Measurements from ENCODE around the gene ANKRD60. TPM values are rescaled to one million over a fixed set of nuclear protein-coding genes. Genes with fewer than 3 reads are reported as not detected.

ANKRD60 gene
- polyA plus RNA-seq, 1 experiment, result not detected

- no peaks in the 10 kb centered on the region; the same call in 1 of the 2 replicates for H3K9me3 ChIP-seq (ENCODE audit: control insufficient read depth, insufficient read depth, low read length)
- TF ChIP-seq, protein P1, sequence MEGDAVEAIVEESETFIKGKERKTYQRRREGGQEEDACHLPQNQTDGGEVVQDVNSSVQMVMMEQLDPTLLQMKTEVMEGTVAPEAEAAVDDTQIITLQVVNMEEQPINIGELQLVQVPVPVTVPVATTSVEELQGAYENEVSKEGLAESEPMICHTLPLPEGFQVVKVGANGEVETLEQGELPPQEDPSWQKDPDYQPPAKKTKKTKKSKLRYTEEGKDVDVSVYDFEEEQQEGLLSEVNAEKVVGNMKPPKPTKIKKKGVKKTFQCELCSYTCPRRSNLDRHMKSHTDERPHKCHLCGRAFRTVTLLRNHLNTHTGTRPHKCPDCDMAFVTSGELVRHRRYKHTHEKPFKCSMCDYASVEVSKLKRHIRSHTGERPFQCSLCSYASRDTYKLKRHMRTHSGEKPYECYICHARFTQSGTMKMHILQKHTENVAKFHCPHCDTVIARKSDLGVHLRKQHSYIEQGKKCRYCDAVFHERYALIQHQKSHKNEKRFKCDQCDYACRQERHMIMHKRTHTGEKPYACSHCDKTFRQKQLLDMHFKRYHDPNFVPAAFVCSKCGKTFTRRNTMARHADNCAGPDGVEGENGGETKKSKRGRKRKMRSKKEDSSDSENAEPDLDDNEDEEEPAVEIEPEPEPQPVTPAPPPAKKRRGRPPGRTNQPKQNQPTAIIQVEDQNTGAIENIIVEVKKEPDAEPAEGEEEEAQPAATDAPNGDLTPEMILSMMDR (IDR thresholded peaks at IDR 0.05; ENCODE audit: low read depth, low read length), result no peak
- POLR2A ChIA-PET, result no interaction called here
- no peak overlapping the region for H3K27ac ChIP-seq (ENCODE audit: low read depth, low read length)
- CTCF ChIA-PET, result interaction anchor here (0.6 to 6.7 kb wide), 24 partner anchors 9 to 706 kb away, joined by 3 to 66 read pairs (median 4); no protein-coding TSS in a partner anchor
- no peak for DNase-seq (ENCODE audit: low read depth, low spot score)
- peaks cover 7% of the 10 kb centered on the region for H3K27me3 ChIP-seq (ENCODE audit: control insufficient read depth, insufficient read depth, low read length)
- no peak overlapping the region for H3K4me3 ChIP-seq (ENCODE audit: low read depth, low read length)
Measured at GRCh38 chr20:58208944-58209343, 19.5 kb downstream of the ANKRD60 start.

- Histone ChIP-seq H3K9me3 (ENCODE audit: control insufficient read depth, insufficient read depth, low read length) (no peaks in the 10 kb centered on the region; the same call in 1 of the 2 replicates), H3K27ac (ENCODE audit: low read depth, low read length) (no peak overlapping the region), H3K4me3 (ENCODE audit: low read depth, low read length) (no peak overlapping the region), H3K27me3 (ENCODE audit: control insufficient read depth, insufficient read depth, low read length) (no peaks in the 10 kb centered on the region)
- no peak for DNase-seq (ENCODE audit: low read depth, low spot score)
- ChIA-PET POLR2A (no interaction called here), CTCF (interaction anchor here (6.7 kb wide), 1 partner anchor 608 kb away, joined by 66 read pairs; no protein-coding TSS in a partner anchor)
- TF ChIP-seq, protein P1 (IDR thresholded peaks at IDR 0.05; ENCODE audit: low read depth, low read length), result no peak
Measured at GRCh38 chr20:58205850-58206249, 22.6 kb downstream of the ANKRD60 start.

DNA sequence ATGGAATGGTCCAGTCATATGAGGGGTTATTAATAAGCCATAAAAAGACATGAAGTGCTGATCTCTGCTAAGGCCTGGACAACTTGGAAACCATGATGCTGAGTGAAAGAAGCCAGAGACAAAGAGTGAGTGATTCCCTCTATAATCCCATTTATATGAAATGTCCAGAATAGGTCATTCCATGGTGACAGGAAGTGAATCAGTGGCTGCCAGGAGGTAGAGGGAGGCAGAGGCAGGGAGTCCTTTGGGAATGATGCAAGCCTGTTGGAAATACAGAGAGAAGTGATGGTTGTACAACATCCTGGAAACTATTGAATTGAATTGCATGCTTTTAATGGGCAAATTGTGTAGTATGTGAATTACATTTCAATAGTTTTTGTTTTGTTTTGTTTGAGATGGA is 26.4 kb downstream of the ANKRD60 start:
- TF ChIP-seq, protein P1 (IDR thresholded peaks at IDR 0.05; ENCODE audit: low read depth, low read length), result no peak
- Histone ChIP-seq H3K27me3 (ENCODE audit: control insufficient read depth, insufficient read depth, low read length) (peaks cover 2% of the 10 kb centered on the region), H3K27ac (ENCODE audit: low read depth, low read length) (no peak overlapping the region), H3K4me3 (ENCODE audit: low read depth, low read length) (no peak overlapping the region), H3K9me3 (ENCODE audit: control insufficient read depth, insufficient read depth, low read length) (peaks cover under 1% of the 10 kb centered on the region; the same call in 1 of the 2 replicates)
- no peak for DNase-seq (ENCODE audit: low read depth, low spot score)
- POLR2A ChIA-PET, result no interaction called here
- CTCF ChIA-PET, result interaction anchor here (2.1 kb wide), 1 partner anchor 10 kb away, joined by 7 read pairs; no protein-coding TSS in a partner anchor

DNA sequence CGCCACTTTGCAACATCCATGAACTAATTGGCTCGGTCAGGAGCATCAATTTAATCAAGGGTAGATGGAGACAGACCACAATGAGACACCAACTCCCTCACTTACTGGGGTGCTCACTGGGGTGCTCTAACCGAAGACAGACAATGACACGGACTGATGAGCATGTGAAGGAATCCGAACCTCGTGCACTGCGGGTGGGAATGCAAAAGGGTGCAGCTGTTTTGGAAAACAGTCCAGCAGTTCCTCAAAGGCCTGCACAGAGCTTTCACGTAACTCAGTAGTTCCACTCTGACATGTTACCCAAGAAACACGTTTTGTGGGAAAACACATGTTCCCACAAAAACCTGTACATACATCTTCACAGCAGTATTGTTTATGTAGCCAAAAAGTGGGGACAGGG is 26.8 kb downstream of the ANKRD60 start:
- no peak overlapping the region for H3K4me3 ChIP-seq (ENCODE audit: low read depth, low read length)
- POLR2A ChIA-PET, result no interaction called here
- H3K27me3 ChIP-seq (ENCODE audit: control insufficient read depth, insufficient read depth, low read length), result peaks cover 2% of the 10 kb centered on the region
- TF ChIP-seq, protein P1 (IDR thresholded peaks at IDR 0.05; ENCODE audit: low read depth, low read length), result no peak
- H3K27ac ChIP-seq (ENCODE audit: low read depth, low read length), result no peak overlapping the region
- CTCF ChIA-PET, result interaction anchor here (2.1 kb wide), 1 partner anchor 10 kb away, joined by 7 read pairs; no protein-coding TSS in a partner anchor
- H3K9me3 ChIP-seq (ENCODE audit: control insufficient read depth, insufficient read depth, low read length), result peaks cover 4% of the 10 kb centered on the region; the same call in 1 of the 2 replicates
- DNase-seq (ENCODE audit: low read depth, low spot score), result no peak

- Histone ChIP-seq H3K27me3 (ENCODE audit: control insufficient read depth, insufficient read depth, low read length) (peaks cover 2% of the 10 kb centered on the region), H3K27ac (ENCODE audit: low read depth, low read length) (no peak overlapping the region), H3K4me3 (ENCODE audit: low read depth, low read length) (no peak overlapping the region), H3K9me3 (ENCODE audit: control insufficient read depth, insufficient read depth, low read length) (peaks cover 10% of the 10 kb centered on the region; the same call in 1 of the 2 replicates)
- CTCF ChIA-PET, result interaction anchor here (1.4 kb wide), 1 partner anchor 9 kb away, joined by 3 read pairs; no protein-coding TSS in a partner anchor
- TF ChIP-seq, protein P1 (IDR thresholded peaks at IDR 0.05; ENCODE audit: low read depth, low read length), result no peak
- no peak for DNase-seq (ENCODE audit: low read depth, low spot score)
- POLR2A ChIA-PET, result no interaction called here
Measured at GRCh38 chr20:58199469-58199868, 29.0 kb downstream of the ANKRD60 start.
